ENCODE measurements around the gene MMS19. TPM values are rescaled to one million over a fixed set of nuclear protein-coding genes. Genes with fewer than 3 reads are reported as not detected.

The MMS19 gene, protein sequence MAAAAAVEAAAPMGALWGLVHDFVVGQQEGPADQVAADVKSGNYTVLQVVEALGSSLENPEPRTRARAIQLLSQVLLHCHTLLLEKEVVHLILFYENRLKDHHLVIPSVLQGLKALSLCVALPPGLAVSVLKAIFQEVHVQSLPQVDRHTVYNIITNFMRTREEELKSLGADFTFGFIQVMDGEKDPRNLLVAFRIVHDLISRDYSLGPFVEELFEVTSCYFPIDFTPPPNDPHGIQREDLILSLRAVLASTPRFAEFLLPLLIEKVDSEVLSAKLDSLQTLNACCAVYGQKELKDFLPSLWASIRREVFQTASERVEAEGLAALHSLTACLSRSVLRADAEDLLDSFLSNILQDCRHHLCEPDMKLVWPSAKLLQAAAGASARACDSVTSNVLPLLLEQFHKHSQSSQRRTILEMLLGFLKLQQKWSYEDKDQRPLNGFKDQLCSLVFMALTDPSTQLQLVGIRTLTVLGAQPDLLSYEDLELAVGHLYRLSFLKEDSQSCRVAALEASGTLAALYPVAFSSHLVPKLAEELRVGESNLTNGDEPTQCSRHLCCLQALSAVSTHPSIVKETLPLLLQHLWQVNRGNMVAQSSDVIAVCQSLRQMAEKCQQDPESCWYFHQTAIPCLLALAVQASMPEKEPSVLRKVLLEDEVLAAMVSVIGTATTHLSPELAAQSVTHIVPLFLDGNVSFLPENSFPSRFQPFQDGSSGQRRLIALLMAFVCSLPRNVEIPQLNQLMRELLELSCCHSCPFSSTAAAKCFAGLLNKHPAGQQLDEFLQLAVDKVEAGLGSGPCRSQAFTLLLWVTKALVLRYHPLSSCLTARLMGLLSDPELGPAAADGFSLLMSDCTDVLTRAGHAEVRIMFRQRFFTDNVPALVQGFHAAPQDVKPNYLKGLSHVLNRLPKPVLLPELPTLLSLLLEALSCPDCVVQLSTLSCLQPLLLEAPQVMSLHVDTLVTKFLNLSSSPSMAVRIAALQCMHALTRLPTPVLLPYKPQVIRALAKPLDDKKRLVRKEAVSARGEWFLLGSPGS
- 10 to 100 TPM; 96.2 to 97.0 TPM for total RNA-seq

DNA sequence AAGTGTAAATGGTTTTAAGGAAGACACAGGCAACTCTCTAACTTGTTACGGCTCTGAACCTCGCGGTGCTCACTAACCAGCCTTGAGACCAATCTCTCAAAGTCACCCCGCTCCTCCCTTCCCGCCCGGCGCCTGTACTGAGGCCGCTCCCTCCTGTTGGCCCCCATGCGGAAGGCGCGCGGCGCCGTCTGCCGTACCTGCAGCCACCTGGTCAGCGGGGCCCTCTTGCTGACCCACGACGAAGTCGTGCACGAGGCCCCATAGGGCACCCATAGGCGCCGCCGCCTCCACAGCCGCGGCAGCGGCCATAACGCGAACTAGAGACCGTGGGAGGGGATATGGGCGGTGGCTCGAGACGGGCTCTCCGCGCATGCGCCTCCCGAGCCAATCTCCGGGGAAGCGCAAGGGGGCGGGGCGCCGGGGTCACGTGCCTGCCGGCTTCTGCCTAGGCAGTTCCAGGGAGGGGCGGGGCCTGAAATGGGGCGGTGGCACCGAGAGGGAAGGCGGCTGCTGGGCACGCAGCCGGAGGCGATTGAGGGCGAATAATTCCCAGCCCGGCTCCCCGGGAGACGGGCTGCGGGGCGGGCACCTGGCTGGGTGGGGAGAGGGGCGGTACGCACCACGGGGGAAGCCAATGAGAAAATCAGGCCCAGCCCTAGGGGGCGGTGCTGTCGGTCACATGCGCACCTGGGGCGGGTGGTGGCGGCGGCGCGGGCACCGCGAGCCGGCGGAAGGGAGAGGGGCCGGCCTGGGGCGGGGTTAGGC lies at the start of gene MMS19:
MMS19 (minus strand) TSS at position 347 of the 765 bp plus-strand sequence; CDS start at position 309, 38 bp downstream.
- H3K36me3 Mint-ChIP-seq, result peaks cover 9% of the 10 kb centered on the region
- DNase-seq, result peak; percentile 100
- H3K4me3 Mint-ChIP-seq, result peak within 1 kb of the TSS; percentile 90
- H3K27ac Mint-ChIP-seq, result peak within 1 kb of the TSS; percentile 98
- peaks cover 38% of the 10 kb centered on the region for H3K4me1 Mint-ChIP-seq
- peaks cover 26% of the 10 kb centered on the region for H3K27me3 Mint-ChIP-seq
- no peaks in the 10 kb centered on the region for H3K9me3 Mint-ChIP-seq

GRCh38 chr10:97547962-97548361 lies 49.7 kb upstream of the MMS19 start:
- H3K4me3 Mint-ChIP-seq, result no peak overlapping the region
- no peak overlapping the region for H3K27ac Mint-ChIP-seq

GRCh38 chr10:97547271-97547600 lies 49.0 kb upstream of the MMS19 start:
- H3K4me1 Mint-ChIP-seq, result peaks cover 17% of the 10 kb centered on the region
- H3K36me3 Mint-ChIP-seq, result no peaks in the 10 kb centered on the region
- H3K27ac Mint-ChIP-seq, result no peak overlapping the region
- no peaks in the 10 kb centered on the region for H3K9me3 Mint-ChIP-seq
- no peaks in the 10 kb centered on the region for H3K27me3 Mint-ChIP-seq
- DNase-seq, result no peak
- no peak overlapping the region for H3K4me3 Mint-ChIP-seq

More at GRCh38 chr10:97547962-97548361, 49.7 kb upstream of the MMS19 start:
- DNase-seq, result no peak
- H3K27me3 Mint-ChIP-seq, result no peaks in the 10 kb centered on the region
- H3K9me3 Mint-ChIP-seq, result no peaks in the 10 kb centered on the region
- peaks cover 12% of the 10 kb centered on the region for H3K4me1 Mint-ChIP-seq
- H3K36me3 Mint-ChIP-seq, result no peaks in the 10 kb centered on the region

GRCh38 chr10:97546456-97547270 lies 48.4 kb upstream of the MMS19 start:
- Mint-ChIP-seq H3K36me3 (no peaks in the 10 kb centered on the region), H3K27ac (no peak overlapping the region), H3K9me3 (no peaks in the 10 kb centered on the region), H3K27me3 (no peaks in the 10 kb centered on the region), H3K4me3 (no peak overlapping the region), H3K4me1 (peaks cover 23% of the 10 kb centered on the region)
- no peak for DNase-seq

- Mint-ChIP-seq H3K36me3 (no peaks in the 10 kb centered on the region), H3K27me3 (no peaks in the 10 kb centered on the region), H3K4me3 (no peak overlapping the region), H3K4me1 (peaks cover 23% of the 10 kb centered on the region), H3K9me3 (no peaks in the 10 kb centered on the region), H3K27ac (peak overlapping the region; percentile 17)
- peak; percentile 72 for DNase-seq
These were observed 44.9 kb upstream of the MMS19 start for GRCh38 chr10:97543025-97543546.

DNA sequence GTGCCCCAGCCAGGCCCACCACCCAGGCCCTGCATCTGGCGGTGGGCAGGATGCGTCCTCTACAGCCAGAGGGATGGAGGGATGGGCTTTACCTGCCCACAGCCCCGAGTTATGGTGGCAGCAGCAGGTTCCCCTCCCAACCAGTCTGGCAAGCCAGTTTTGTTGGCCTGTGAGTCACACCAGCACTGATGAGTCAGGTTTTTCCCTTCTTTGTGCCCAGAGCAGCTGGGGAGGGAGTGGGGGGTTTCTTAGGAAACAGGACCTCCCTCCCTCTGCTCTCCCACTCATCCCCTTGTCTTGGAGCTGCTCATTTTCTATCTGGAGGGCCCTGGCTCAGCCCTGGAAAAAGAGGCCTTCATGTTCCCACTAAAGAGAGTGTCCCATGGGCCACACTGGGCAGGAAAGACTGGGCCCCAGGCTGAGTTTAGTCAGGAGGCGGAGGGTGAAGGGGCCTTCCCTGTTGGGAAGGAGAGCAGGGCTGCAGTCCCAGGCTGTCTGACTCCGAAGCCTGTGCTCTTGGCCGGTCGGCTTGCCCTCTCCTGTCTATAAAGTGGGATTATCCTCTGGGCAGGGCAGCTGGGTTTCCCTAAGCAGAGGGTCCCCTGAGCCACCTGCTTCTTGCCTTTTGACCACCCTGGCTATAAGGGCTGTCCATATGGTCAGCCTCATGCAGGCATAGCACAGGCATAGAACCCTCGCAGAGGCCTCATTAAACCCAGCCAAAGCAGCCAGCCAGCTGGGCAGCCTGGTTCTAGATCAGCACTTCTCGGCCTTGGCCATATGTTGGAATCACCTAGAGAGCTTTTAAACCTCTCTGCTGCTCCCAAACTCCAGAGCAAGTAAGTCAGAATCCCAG lies 44.2 kb upstream of the MMS19 start:
- no peak overlapping the region for H3K4me3 Mint-ChIP-seq
- no peaks in the 10 kb centered on the region for H3K9me3 Mint-ChIP-seq
- H3K4me1 Mint-ChIP-seq, result peaks cover 20% of the 10 kb centered on the region
- DNase-seq, result peak; percentile 52
- H3K36me3 Mint-ChIP-seq, result no peaks in the 10 kb centered on the region
- H3K27me3 Mint-ChIP-seq, result no peaks in the 10 kb centered on the region
- H3K27ac Mint-ChIP-seq, result peak overlapping the region; percentile 48

GRCh38 chr10:97540669-97541500 lies 42.7 kb upstream of the MMS19 start:
- no peaks in the 10 kb centered on the region for H3K27me3 Mint-ChIP-seq
- H3K9me3 Mint-ChIP-seq, result no peaks in the 10 kb centered on the region
- H3K36me3 Mint-ChIP-seq, result no peaks in the 10 kb centered on the region
- no peak overlapping the region for H3K4me3 Mint-ChIP-seq
- peaks cover 20% of the 10 kb centered on the region for H3K4me1 Mint-ChIP-seq
- DNase-seq, result no peak
- no peak overlapping the region for H3K27ac Mint-ChIP-seq

GRCh38 chr10:97539523-97540200 lies 41.4 kb upstream of the MMS19 start:
- peaks cover 20% of the 10 kb centered on the region for H3K4me1 Mint-ChIP-seq
- DNase-seq, result no peak
- no peak overlapping the region for H3K4me3 Mint-ChIP-seq
- no peaks in the 10 kb centered on the region for H3K27me3 Mint-ChIP-seq
- no peaks in the 10 kb centered on the region for H3K9me3 Mint-ChIP-seq
- no peak overlapping the region for H3K27ac Mint-ChIP-seq
- no peaks in the 10 kb centered on the region for H3K36me3 Mint-ChIP-seq

GRCh38 chr10:97538839-97539238 lies 40.6 kb upstream of the MMS19 start:
- Mint-ChIP-seq H3K27ac (no peak overlapping the region), H3K4me3 (no peak overlapping the region), H3K27me3 (no peaks in the 10 kb centered on the region)

DNA sequence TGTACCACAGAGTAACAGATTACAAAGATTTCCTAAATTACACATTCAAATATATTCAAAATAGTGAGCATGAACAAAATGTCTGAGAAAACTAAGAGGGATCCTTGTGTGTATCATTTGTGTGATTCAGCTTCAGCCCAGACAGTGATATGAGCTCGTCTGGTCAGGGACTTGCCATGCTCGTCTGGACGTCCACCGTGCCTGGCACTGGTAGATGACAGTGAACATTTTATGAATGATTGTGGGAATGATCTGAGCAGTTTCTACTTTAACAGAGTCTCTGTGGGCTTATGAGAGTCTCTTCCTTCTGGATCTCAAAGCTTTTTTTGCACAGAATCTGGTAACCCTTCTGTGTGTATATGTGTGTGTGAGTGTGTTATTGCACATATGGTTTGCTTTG lies 40.2 kb upstream of the MMS19 start:
- Mint-ChIP-seq H3K36me3 (no peaks in the 10 kb centered on the region), H3K9me3 (no peaks in the 10 kb centered on the region)

More at GRCh38 chr10:97538839-97539238, 40.6 kb upstream of the MMS19 start:
- H3K4me1 Mint-ChIP-seq, result peaks cover 20% of the 10 kb centered on the region
- H3K36me3 Mint-ChIP-seq, result no peaks in the 10 kb centered on the region
- H3K9me3 Mint-ChIP-seq, result no peaks in the 10 kb centered on the region
- no peak for DNase-seq

DNA sequence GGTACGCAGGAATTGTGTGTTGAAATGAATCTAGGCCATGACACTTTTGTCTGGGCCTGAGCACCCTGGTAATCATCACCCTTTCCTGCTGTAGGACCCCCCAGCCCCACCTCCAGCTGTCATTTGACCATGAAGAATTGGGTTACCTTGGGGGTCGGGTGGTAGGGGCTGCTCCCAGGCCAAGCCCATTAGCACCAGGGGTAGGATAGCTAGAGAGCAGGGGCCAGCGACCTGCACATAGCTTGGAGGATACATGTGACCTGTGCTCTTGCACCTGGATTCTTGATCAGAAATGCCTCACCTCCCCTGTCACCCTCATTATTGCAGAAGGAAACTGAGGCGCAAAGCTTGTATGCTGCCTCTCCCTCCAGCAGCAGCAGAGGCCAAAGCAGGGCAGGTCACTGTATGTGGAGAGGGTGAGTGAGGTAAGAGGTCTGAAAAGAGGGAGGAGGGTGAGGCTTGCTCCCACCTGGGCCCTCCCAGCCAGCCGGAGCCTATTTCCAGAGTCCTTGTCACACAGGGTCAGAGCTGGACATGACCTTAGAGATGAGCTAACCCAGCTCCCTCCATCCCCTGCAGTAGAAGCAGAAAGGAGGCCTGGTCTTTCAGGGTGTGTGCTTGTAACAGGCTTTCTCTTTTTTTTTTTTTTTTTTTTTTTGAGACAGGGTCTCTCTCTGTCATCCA lies 39.1 kb upstream of the MMS19 start:
- Mint-ChIP-seq H3K9me3 (no peaks in the 10 kb centered on the region), H3K4me1 (peaks cover 7% of the 10 kb centered on the region), H3K4me3 (no peak overlapping the region), H3K27ac (no peak overlapping the region), H3K27me3 (no peaks in the 10 kb centered on the region), H3K36me3 (no peaks in the 10 kb centered on the region)
- DNase-seq, result no peak

More for the DNA sequence above, 40.2 kb upstream of the MMS19 start:
- Mint-ChIP-seq H3K27ac (no peak overlapping the region), H3K4me1 (peaks cover 16% of the 10 kb centered on the region), H3K4me3 (no peak overlapping the region), H3K27me3 (no peaks in the 10 kb centered on the region)
- DNase-seq, result no peak
